LNCaP clone FGC (cell line): ENCODE data around the gene SLC25A13.
A peak's percentile ranks its signal among the peaks of the same experiment; 100 is the strongest.

Experiments used
- DNase-seq: peaks from one replicate; pipeline ENCODE4 v3.0.0-alpha.2; 2011; ENCODE audit warnings: low read depth
- H3K4me3 ChIP-seq: 2 replicates; pipeline ENCODE4 v1.5.1; 2011; ENCODE audit warnings: mild to moderate bottlenecking, low read depth, low read length, control low read depth
- CTCF ChIP-seq: IDR thresholded peaks from 2 replicates; pipeline ENCODE4 v1.5.1; 2012; ENCODE audit warnings: mild to moderate bottlenecking; ENCODE audit not compliant: control insufficient read depth, insufficient read depth; ENCODE audit errors: extremely low read depth

SLC25A13 gene

GRCh38 chr7:96202102-96202501 is 119.8 kb downstream of the SLC25A13 start:
- no peak overlapping the region for H3K4me3 ChIP-seq
- no peak for DNase-seq
- no peak for TF ChIP-seq CTCF

- H3K4me3 ChIP-seq: no peak overlapping the region
- TF ChIP-seq CTCF: no peak
- DNase-seq: no peak
Measured at GRCh38 chr7:96200740-96201139, 121.2 kb downstream of the SLC25A13 start.

DNA sequence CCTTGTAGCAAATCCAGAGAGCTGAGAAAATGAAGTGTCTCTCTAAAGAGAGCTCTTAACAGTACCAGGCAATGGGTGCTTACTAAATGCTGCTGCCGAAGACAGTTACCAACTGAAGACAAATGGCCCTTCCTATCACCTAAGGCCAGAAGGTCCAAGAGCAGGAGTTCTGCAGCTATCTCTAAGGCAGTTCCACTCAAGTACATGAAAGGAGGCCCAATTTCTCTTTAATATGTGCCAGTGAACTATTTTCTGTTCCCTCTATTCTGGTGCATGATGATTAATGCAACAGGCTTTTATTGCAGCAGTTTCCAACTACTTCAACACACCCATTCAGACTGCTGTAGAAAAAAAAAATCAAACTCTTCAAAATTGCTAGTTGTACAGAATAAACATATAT is 122.5 kb downstream of the SLC25A13 start:
- no peak for TF ChIP-seq CTCF
- DNase-seq: no peak

DNA sequence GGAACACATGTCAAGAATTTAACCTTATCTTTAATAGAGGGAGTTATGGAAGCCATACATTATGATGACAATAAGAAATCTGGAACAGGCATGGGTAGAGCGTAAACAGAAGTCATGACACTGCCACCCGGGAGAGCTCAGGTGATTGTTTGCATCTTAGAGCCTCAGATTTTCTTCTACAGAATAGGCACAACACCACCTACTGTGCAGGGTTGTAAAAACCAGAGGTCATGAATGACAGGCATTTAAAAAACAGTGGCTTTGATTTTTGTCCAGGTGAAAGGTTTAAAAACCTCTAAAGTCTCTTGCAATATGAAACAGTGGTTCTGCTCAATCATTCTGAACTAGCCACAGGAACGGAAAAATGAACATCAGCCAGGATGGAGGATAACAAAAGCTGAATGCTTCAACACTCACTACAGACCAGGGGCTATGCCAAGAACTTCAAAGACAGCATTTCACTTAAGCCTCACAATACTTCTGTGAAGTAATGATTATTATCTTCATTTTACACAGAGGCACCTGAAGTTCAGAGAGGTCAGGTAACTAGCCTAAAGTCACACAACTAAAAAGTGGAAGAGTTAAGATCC is 123.8 kb downstream of the SLC25A13 start:
- 0 out of 2 replicates have a peak, but pooled peaks have one; percentile 24 for TF ChIP-seq CTCF
- no peak overlapping the region for H3K4me3 ChIP-seq
- no peak for DNase-seq

More for the DNA sequence above, 122.5 kb downstream of the SLC25A13 start:
- no peak overlapping the region for H3K4me3 ChIP-seq

DNA sequence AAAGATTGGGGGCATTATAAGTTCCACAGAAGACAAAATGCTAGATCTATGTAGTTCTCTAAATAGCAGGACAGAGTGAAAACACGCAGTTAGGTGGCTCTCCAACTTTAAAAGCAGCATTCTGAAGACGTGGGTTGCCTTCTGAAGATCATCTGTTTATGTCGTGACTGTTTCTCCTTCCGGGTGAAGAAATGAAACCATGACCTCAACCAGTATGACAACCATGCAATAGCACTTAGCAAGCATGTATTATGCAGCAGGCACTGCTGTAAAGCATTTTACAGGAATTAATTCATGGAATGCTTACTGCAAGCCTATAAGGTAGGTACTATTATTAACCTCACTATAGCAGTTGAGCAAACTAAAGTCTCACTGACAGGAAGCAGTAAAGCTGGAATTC is 125.2 kb downstream of the SLC25A13 start:
- H3K4me3 ChIP-seq: no peak overlapping the region
- DNase-seq: no peak
- TF ChIP-seq CTCF: no peak

DNA sequence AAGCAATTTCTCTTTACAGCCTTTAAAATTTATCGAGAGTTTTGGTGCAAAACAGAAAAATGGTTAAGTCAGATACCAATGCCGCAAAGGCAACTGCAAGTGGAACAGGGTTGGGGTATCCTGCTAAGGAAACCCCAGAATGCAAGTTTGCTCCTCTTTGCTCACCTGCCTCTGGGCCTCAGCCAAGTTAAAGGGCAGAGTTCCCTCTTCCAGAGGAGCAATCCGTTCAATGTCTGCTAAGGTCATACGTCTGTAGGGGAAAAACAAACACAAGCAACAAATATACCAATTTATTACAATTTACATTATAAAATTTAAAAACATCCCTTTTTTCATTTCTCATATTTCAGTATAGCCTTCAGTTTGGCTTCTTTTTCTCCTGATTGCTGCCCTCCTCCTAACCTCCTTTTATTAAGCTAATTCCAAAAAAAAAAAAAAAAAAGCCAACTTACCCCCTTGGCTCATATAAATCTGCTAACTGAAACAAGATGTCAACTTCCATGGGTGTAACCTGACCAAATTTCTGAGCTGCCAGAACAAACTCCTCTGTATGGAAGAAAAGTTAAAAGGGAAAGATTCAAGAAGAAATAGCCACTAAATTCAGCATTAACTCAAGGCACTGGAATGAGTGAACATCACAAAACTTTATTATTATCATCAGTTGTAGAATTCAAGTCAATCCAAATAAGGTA is 132.6 kb downstream of the SLC25A13 start:
- no peak for DNase-seq
- no peak for TF ChIP-seq CTCF
- H3K4me3 ChIP-seq: no peak overlapping the region

DNA sequence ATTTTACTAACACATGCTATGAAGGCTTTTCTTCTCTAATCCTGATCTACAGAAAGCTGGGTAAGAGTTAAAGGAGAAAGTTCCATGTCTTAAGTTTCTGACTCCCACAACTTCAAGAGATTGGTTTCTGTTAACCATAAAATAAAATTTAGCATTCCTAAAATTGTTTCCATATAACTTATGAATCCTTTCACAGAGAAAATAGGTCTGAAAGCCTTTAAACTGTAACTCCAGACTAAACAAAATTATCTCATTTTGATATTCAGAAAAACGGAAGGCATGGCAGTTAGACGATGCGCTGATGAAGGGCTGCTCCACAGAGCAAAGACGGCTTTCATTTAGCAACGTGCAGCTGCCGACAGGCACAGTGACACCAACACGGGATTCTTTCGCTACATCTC is 133.3 kb downstream of the SLC25A13 start:
- DNase-seq: no peak
- no peak overlapping the region for H3K4me3 ChIP-seq
- no peak for TF ChIP-seq CTCF
